Epithelial cell of proximal tubule (primary cell): ENCODE data around the gene UROD. TPM values are rescaled to one million over a fixed set of nuclear protein-coding genes. Genes with fewer than 3 reads are reported as not detected.

Source experiments
- DNase-seq: peaks from one replicate; pipeline ENCODE4 v3.0.0-alpha.2; 2011; ENCODE audit warnings: low read depth
- H3K4me3 ChIP-seq: 2 replicates; pipeline ENCODE4 v1.5.1; 2011; ENCODE audit warnings: low read depth, mild to moderate bottlenecking, low read length
- CTCF ChIP-seq: conservative IDR thresholded peaks from 2 replicates; pipeline ENCODE4 v1.5.1; 2012; ENCODE audit warnings: low read depth, mild to moderate bottlenecking, low read length
- total RNA-seq: library from RNA; depleted of rRNA; stranded (reverse); fragments of >200 nt; gene quantifications from 2 replicates; pipeline ENCODE4 v1.2.3, GENCODE V29; 2015

UROD gene
- total RNA-seq, 1 donor from 2014 or later, result 104 TPM

- DNase-seq, result no peak
- no peak for TF ChIP-seq CTCF
These were observed 3.5 kb upstream of the UROD start for GRCh38 chr1:45008516-45008915.

GRCh38 chr1:45009296-45009865 is 2.7 kb upstream of the UROD start:
- no peak for TF ChIP-seq CTCF
- DNase-seq, result no peak
- H3K4me3 ChIP-seq, result no peak overlapping the region

More at GRCh38 chr1:45008516-45008915, 3.5 kb upstream of the UROD start:
- no peak overlapping the region for H3K4me3 ChIP-seq

- TF ChIP-seq CTCF, result no peak
- DNase-seq, result no peak
- peak overlapping the region; percentile 77 for H3K4me3 ChIP-seq
These were observed 1.8 kb upstream of the UROD start for GRCh38 chr1:45009956-45010854.

- peak within 1 kb of the TSS; percentile 77 for H3K4me3 ChIP-seq
- TF ChIP-seq CTCF, result no peak
- peak; percentile 25 for DNase-seq
These were observed 921 bp upstream of the UROD start, which contains the start of gene HECTD3 for GRCh38 chr1:45010855-45011811. Gene HECTD3, minus strand, starts transcription at chr1:45011324. Its CDS starts 67 bp downstream, at chr1:45011257.

- TF ChIP-seq CTCF, result no peak
- H3K4me3 ChIP-seq, result peak overlapping the region; percentile 77
- DNase-seq, result peak; percentile 25
These were observed 705 bp downstream of the UROD start for GRCh38 chr1:45012639-45013278.

- no peak overlapping the region for H3K4me3 ChIP-seq
- no peak for TF ChIP-seq CTCF
- DNase-seq, result no peak
These were observed 1.6 kb downstream of the UROD start for GRCh38 chr1:45013551-45014209.
